ENCODE measurements around the gene LRP1B.
A peak's percentile ranks its signal among the peaks of the same experiment; 100 is the strongest.

The LRP1B gene

GRCh38 chr2:142131010-142131669 is at the start of gene LRP1B:
Gene LRP1B, minus strand, starts transcription at chr2:142131016. Its CDS starts 287 bp downstream, at chr2:142130729.
- no peak for DNase-seq

GRCh38 chr2:142179686-142180085 is 48.9 kb upstream of the LRP1B start:
- no peak for DNase-seq

- DNase-seq, result no peak
These were observed 47.8 kb upstream of the LRP1B start for GRCh38 chr2:142178604-142179003.

- no peak for DNase-seq
These were observed 46.1 kb upstream of the LRP1B start for GRCh38 chr2:142176941-142177340.

- DNase-seq, result no peak
These were observed 45.1 kb upstream of the LRP1B start for GRCh38 chr2:142175813-142176338.

- DNase-seq, result no peak
These were observed 43.4 kb upstream of the LRP1B start for GRCh38 chr2:142174176-142174575.

GRCh38 chr2:142170847-142171246 is 40.0 kb upstream of the LRP1B start:
- no peak for DNase-seq

GRCh38 chr2:142165790-142166189 is 35.0 kb upstream of the LRP1B start:
- no peak for DNase-seq

GRCh38 chr2:142153601-142154000 is 22.8 kb upstream of the LRP1B start:
- DNase-seq, result no peak

- no peak for DNase-seq
These were observed 19.6 kb upstream of the LRP1B start for GRCh38 chr2:142150453-142150852.

- no peak for DNase-seq
These were observed 13.7 kb upstream of the LRP1B start for GRCh38 chr2:142144547-142144946.

- DNase-seq, result no peak
These were observed 11.8 kb upstream of the LRP1B start for GRCh38 chr2:142142595-142142994.

- peak; percentile 25 for DNase-seq
These were observed 9.6 kb upstream of the LRP1B start for GRCh38 chr2:142140434-142140845.

- no peak for DNase-seq
These were observed 8.6 kb upstream of the LRP1B start for GRCh38 chr2:142139384-142139783.

GRCh38 chr2:142136571-142136970 is 5.8 kb upstream of the LRP1B start:
- DNase-seq, result no peak

- no peak for DNase-seq
These were observed 4.1 kb upstream of the LRP1B start for GRCh38 chr2:142134911-142135310.

- DNase-seq, result peak; percentile 15
These were observed 456 bp downstream of the LRP1B start for GRCh38 chr2:142130111-142131009.

GRCh38 chr2:142128105-142128504 is 2.7 kb downstream of the LRP1B start:
- no peak for DNase-seq

GRCh38 chr2:142127248-142127647 is 3.6 kb downstream of the LRP1B start:
- no peak for DNase-seq

GRCh38 chr2:142124706-142125105 is 6.1 kb downstream of the LRP1B start:
- no peak for DNase-seq

- DNase-seq, result no peak
These were observed 11.5 kb downstream of the LRP1B start for GRCh38 chr2:142119347-142119746.

GRCh38 chr2:142112757-142113221 is 18.0 kb downstream of the LRP1B start:
- DNase-seq, result no peak

- DNase-seq, result no peak
These were observed 26.6 kb downstream of the LRP1B start for GRCh38 chr2:142104134-142104758.
